Kidney (tissue), 14 donors: ENCODE data around the gene FKBP1B. TPM values are rescaled to one million over a fixed set of nuclear protein-coding genes. Genes with fewer than 3 reads are reported as not detected.

Source experiments
- DNase-seq, 5 donors: peaks; one replicate each; pipeline ENCODE4 v3.0.0-alpha.2; 2013 to 2020
- FAIRE-seq: peaks from 2 replicates; lab custom pipeline; 2012; peaks lifted over from hg19 to GRCh38; lab: Jason Lieb, UNC
- H3K27ac ChIP-seq, 2 donors: one replicate each; pipeline ENCODE4 v1.7.0; 2013; ENCODE audit warnings: low read depth in 2 of 2, low read length in 2 of 2, inconsistent platforms in 1 of 2
- H3K27me3 ChIP-seq: one replicate; pipeline ENCODE4 v1.7.1; 2013; ENCODE audit warnings: low read length, inconsistent platforms; ENCODE audit not compliant: control insufficient read depth, insufficient read depth
- H3K36me3 ChIP-seq, 3 donors: one replicate each; pipeline versions ENCODE4 v1.7.0 to v1.7.1; 2013; ENCODE audit warnings: low read length in 3 of 3, control low read depth in 1 of 3, inconsistent platforms in 1 of 3; ENCODE audit not compliant: insufficient read depth in 3 of 3, control insufficient read depth in 2 of 3
- H3K4me1 ChIP-seq, 3 donors: one replicate each; pipeline versions ENCODE4 v1.7.0 to v1.7.1; 2013; ENCODE audit warnings: low read length in 3 of 3, inconsistent platforms in 1 of 3, low read depth in 1 of 3; ENCODE audit not compliant: control insufficient read depth in 2 of 3, insufficient read depth in 2 of 3
- H3K4me3 ChIP-seq, 3 donors: one replicate each; pipeline versions ENCODE4 v1.7.0 to v1.8.1; 2013; ENCODE audit warnings: low read length in 3 of 3, control low read depth in 1 of 3, inconsistent platforms in 1 of 3
- H3K9ac ChIP-seq, 3 donors: one replicate each; pipeline versions ENCODE4 v1.7.0 to v1.7.1; 2013; ENCODE audit warnings: low read length in 3 of 3, control low read depth in 1 of 3, inconsistent platforms in 1 of 3
- H3K9me3 ChIP-seq, 3 donors: one replicate each; pipeline versions ENCODE4 v1.7.0 to v1.7.1; 2013; ENCODE audit warnings: low read length in 3 of 3, control low read depth in 1 of 3, inconsistent platforms in 1 of 3; ENCODE audit not compliant: control insufficient read depth in 2 of 3, insufficient read depth in 1 of 3
- intact Hi-C: fragments of 100-400 bp; cut with DNase I; formaldehyde crosslinking; loops from one replicate; pipeline ENCODE4 v1.11.1; 2022
- polyA plus RNA-seq: library from polyadenylated mRNA; stranded (reverse); fragments of 350-450 nt; fragmentation: Illumina TruSeq; extraction: RNeasy Lipid Tissue Mini Kit (QIAGEN cat#74804); gene quantifications from one replicate; pipeline ENCODE4 v1.2.3, GENCODE V29; 2014; ENCODE audit warnings: low read depth, low replicate concordance; ENCODE audit not compliant: insufficient read depth
- total RNA-seq: library from RNA; stranded (reverse); fragmentation: NEBNext Ultra II Directional; extraction: Animal tissue kit (Norgen Biotek cat#: 25700); gene quantifications from one replicate; pipeline ENCODE4 v1.2.1, GENCODE V29; 2021
- TF ChIP-seq, protein P1 (sequence below): IDR thresholded peaks from 3 replicates; pipeline ENCODE4 v1.5.1; 2012; ENCODE audit warnings: mild to moderate bottlenecking, moderate library complexity, borderline replicate concordance; ENCODE audit not compliant: insufficient read depth; ENCODE audit errors: extremely low read depth
- donor health status: control.
- donor health status: control.
- donor health status: control.
- donor health status: control.
- donor health status: control.
- donor health status: DM: yes; HTN: yes; CAD: no.
- donor health status: Normal renal cell carcinoma (clear cell type).

Gene FKBP1B
- total and polyA plus RNA-seq, 2 donors from 2014 or later: 11.8 to 19.8 TPM

DNA sequence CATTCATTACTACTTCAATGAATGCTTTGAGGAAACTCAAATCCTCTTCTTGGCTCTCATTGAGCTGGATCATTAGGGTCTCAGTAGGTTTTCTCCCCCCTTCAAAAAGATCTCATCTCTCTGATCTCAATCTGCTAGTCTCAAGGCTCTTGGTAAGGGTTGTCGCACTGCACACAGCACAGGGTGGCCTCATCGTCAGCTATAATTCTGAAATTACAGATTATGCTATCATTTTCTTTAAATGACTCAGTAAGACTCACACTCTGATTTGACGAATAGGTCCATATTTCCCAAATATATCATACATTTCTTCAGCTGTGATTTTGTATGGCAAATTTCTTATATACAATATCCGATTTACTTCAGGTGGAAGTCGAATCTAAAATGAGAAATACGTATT, 24.3 kb downstream of the FKBP1B start:
- Histone ChIP-seq H3K27ac (no peak overlapping the region), H3K4me1 (peaks cover 0 to 5% (median 0%) of the 10 kb centered on the region in 3 donors), H3K9me3 (no peaks in the 10 kb centered on the region), H3K4me3 (no peak overlapping the region), H3K27me3 (no peaks in the 10 kb centered on the region), H3K36me3 (peaks cover 3 to 23% (median 7%) of the 10 kb centered on the region in 3 donors), H3K9ac (no peak overlapping the region)
- intact Hi-C loops: no loop called here
- TF ChIP-seq, protein P1, sequence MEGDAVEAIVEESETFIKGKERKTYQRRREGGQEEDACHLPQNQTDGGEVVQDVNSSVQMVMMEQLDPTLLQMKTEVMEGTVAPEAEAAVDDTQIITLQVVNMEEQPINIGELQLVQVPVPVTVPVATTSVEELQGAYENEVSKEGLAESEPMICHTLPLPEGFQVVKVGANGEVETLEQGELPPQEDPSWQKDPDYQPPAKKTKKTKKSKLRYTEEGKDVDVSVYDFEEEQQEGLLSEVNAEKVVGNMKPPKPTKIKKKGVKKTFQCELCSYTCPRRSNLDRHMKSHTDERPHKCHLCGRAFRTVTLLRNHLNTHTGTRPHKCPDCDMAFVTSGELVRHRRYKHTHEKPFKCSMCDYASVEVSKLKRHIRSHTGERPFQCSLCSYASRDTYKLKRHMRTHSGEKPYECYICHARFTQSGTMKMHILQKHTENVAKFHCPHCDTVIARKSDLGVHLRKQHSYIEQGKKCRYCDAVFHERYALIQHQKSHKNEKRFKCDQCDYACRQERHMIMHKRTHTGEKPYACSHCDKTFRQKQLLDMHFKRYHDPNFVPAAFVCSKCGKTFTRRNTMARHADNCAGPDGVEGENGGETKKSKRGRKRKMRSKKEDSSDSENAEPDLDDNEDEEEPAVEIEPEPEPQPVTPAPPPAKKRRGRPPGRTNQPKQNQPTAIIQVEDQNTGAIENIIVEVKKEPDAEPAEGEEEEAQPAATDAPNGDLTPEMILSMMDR: no peak
- DNase-seq (no peak), FAIRE-seq (no peak)

DNA sequence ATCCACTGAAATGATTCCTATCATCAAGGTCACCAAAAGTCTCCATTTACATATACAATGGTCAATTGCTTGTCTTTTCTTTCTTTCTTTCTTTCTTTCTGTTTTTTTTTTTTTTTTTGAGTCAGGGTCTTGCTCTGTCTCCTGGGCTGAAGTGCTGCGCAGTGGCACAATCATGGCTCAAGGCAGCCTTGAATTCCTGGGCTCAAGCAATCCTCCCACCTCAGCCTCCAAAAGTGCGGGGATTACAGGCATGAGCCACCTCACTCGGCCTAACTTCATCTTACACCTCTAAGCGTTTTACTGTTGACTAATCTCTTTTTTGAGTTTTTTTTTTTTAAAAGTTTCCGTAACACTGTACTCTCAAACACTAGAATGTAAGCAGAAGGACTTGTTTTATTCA, 25.7 kb downstream of the FKBP1B start:
- Histone ChIP-seq H3K9me3 (no peaks in the 10 kb centered on the region), H3K27ac (no peak overlapping the region), H3K27me3 (no peaks in the 10 kb centered on the region), H3K36me3 (peaks cover 5 to 22% (median 10%) of the 10 kb centered on the region in 3 donors), H3K4me1 (peaks cover 0 to 5% (median 0%) of the 10 kb centered on the region in 3 donors), H3K9ac (peak overlapping the region in 2 of 3 donors; percentile 82 to 92), H3K4me3 (peak overlapping the region; percentile 94 to 100 (median 99))
- intact Hi-C loops: no loop called here
- peak in 1 of 5 donors; percentile 2 for DNase-seq
- TF ChIP-seq, protein P1: no peak
- no peak for FAIRE-seq

DNA sequence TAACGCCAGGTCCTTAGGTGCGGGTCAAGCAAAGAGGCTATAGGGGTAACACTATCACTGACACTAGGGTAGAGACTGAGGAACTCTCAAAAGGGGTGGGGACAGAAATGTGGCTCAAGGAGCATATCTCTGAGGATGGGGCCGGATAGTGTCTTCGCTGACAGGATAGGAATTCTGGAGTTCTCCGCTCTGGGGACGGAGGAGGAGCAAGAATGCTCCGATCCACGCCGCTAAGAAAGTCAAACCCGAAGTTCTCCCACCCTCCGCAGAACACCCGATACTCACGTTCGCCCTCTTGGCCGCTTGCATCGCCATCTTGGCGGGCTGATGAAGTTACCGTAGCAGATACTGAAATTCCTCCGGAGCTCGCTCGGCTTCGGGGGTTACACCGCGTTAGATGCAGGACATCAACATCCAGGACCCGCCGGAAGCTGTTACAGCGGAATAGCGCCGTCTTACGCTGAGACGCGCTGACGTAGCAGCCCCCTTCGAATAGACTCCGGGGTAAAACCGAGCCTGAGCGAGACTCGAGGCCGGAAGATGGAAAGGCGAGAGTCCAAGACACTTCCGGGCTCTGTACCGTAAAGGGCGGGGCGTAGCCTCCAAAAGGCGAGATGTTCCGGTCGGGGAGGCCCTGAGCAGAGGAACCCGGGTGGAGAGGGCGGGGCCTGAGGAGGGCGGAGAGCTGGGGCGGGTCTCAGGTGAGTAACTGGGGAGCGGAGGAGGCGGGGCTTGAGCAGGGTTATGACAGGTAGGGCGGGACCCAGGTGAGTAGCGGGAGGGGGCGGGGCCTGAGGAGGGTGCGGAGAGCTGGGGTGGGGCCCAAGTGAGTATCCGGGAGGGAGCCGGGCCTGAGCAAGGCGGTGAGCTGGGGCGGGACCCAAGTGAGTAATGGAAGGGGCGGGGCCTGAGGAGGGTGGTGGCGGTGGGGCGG, 26.6 kb downstream of the FKBP1B start, which contains the start of gene SF3B6:
SF3B6 (minus strand) TSS at position 412 of the 934 bp plus-strand sequence; CDS start at position 315, 97 bp downstream.
- intact Hi-C loops: no loop called here
- peak within 1 kb of the TSS; percentile 87 to 97 for H3K27ac ChIP-seq
- H3K9ac ChIP-seq: peak within 1 kb of the TSS; percentile 77 to 92 (median 87)
- TF ChIP-seq, protein P1: no peak
- peaks cover 5 to 18% (median 7%) of the 10 kb centered on the region in 3 donors for H3K36me3 ChIP-seq
- FAIRE-seq: peak; percentile 73
- H3K4me3 ChIP-seq: peak within 1 kb of the TSS; percentile 94 to 100 (median 99)
- H3K4me1 ChIP-seq: peaks cover 0 to 5% (median 0%) of the 10 kb centered on the region in 3 donors
- no peaks in the 10 kb centered on the region for H3K9me3 ChIP-seq
- DNase-seq: peak; percentile 99 to 100 (median 100)
- H3K27me3 ChIP-seq: no peaks in the 10 kb centered on the region
